Tibial nerve (tissue), 4 donors: ENCODE measurements around the gene RNF8.

Experiments used
- CTCF ChIP-seq, 5 experiments: fragments of 200-600 bp in 3 of 5; fragments of 450-650 bp in 2 of 5; sonication (generic) in 3 of 5; IDR thresholded peaks; one replicate each; pipeline ENCODE4 v1.5.1; 2016 to 2019; ENCODE audit warnings: antibody characterized with exemption in 5 of 5, mild to moderate bottlenecking in 3 of 5, moderate library complexity in 2 of 5
- EP300 ChIP-seq, 2 donors: sonication (generic); formaldehyde crosslinking; IDR thresholded peaks; one replicate each; pipeline ENCODE4 v1.6.1; 2017; ENCODE audit warnings: antibody characterized with exemption in 2 of 2, mild to moderate bottlenecking in 1 of 2

GRCh38 chr6:37442416-37443215 lies 88.8 kb downstream of the RNF8 start:
- no peak for TF ChIP-seq CTCF (IDR thresholded peaks at IDR 0.05)
- no peak for TF ChIP-seq EP300 (IDR thresholded peaks at IDR 0.05)
